Adrenal gland (tissue), 12 donors: Measurements from ENCODE around the gene ROR2. TPM values are rescaled to one million over a fixed set of nuclear protein-coding genes. Genes with fewer than 3 reads are reported as not detected.

Experiments
- DNase-seq, 7 donors: peaks; one replicate each; pipeline ENCODE4 v3.0.0-alpha.2; 2019 to 2020
- H3K27ac ChIP-seq, 5 donors: fragments of 200-600 bp; sonication (generic) in 4 of 5; 1 replicate in 3 of 5; 2 replicates in 2 of 5; pipeline versions ENCODE4 v1.5.1 to v1.8.0; 2016 to 2020; ENCODE audit warnings: mild to moderate bottlenecking in 1 of 5
- H3K27me3 ChIP-seq: fragments of 200-600 bp; 2 replicates; pipeline ENCODE4 v1.8.0; 2021
- H3K36me3 ChIP-seq, 2 donors: fragments of 200-600 bp; replicated peaks in 1 of 2; 1 replicate in 1 of 2; 2 replicates in 1 of 2; pipeline versions ENCODE4 v1.5.1 to v1.8.0; 2018 to 2022
- H3K4me1 ChIP-seq, 2 donors: fragments of 200-600 bp; replicated peaks in 1 of 2; 1 replicate in 1 of 2; 2 replicates in 1 of 2; pipeline versions ENCODE4 v1.5.1 to v1.8.0; 2018 to 2021
- H3K4me3 ChIP-seq, 4 donors: fragments of 200-600 bp; sonication (generic) in 3 of 4; one replicate each; pipeline ENCODE4 v1.5.1; 2016 to 2018
- H3K9me3 ChIP-seq, 3 donors: fragments of 200-600 bp; sonication (generic) in 1 of 3; replicated peaks in 1 of 3; 1 replicate in 2 of 3; 2 replicates in 1 of 3; pipeline versions ENCODE4 v1.5.1 to v1.8.0; 2016 to 2021
- CTCF ChIP-seq, 6 experiments: fragments of 450-650 bp in 4 of 6; fragments of 200-600 bp in 2 of 6; sonication (generic) in 1 of 6; IDR thresholded peaks; 1 replicate in 5 of 6; 2 replicates in 1 of 6; pipeline versions ENCODE4 v1.5.1 to v1.8.0; 2016 to 2021; ENCODE audit warnings: antibody characterized with exemption in 6 of 6, mild to moderate bottlenecking in 2 of 6, moderate library complexity in 1 of 6
- POLR2A ChIP-seq, 2 donors: fragments of 450-650 bp; IDR thresholded peaks; one replicate each; pipeline ENCODE4 v1.6.1; 2017; ENCODE audit warnings: antibody characterized with exemption in 2 of 2, mild to moderate bottlenecking in 2 of 2, moderate library complexity in 1 of 2
- WGBS, 4 donors: extraction: QIAGEN DNeasy Blood & Tissue Kit in 2 of 4; methylation state at CpG; one replicate each; pipeline versions ENCODE4 v1.1.5 to v1.1.7; 2013 to 2017; 5-methylcytosine and 5-hydroxymethylcytosine counted together
- intact Hi-C, 2 donors: fragments of 100-400 bp; cut with DNase I; formaldehyde crosslinking; loops; one replicate each; pipeline versions ENCODE4 v1.14.1 to v1.15.0; 2022 to 2023
- polyA plus RNA-seq, 3 donors: library from polyadenylated mRNA; stranded (reverse); fragments of 200-250 nt in 2 of 3; fragments of 350-450 nt in 1 of 3; fragmentation: Illumina TruSeq in 1 of 3; extraction: RNeasy Lipid Tissue Mini Kit (QIAGEN cat#74804) in 1 of 3; gene quantifications; one replicate each; pipeline ENCODE4 v1.2.3, GENCODE V29; 2013 to 2014
- total RNA-seq, 9 donors: library from RNA; depleted of rRNA in 4 of 9; stranded (reverse); fragments of >200 nt in 4 of 9; fragments of 120-200 nt in 1 of 9; fragmentation: NEBNext Ultra II Directional in 1 of 9; extraction: Animal tissue kit (Norgen Biotek cat#: 25700) in 1 of 9; gene quantifications; one replicate each; pipeline versions ENCODE4 v1.1.0 to v1.2.4, GENCODE V29; 2013 to 2023
- donor health status: healthy with polysubstance abuse.
- donor health status: Bipolar disorder and iron deficiency.
- donor health status: DM: yes; HTN: yes; CAD: no.
- donor health status: DM: no; HTN: no; CAD: no.
- donor health status: DM: no; HTN: no; CAD: no.
- donor health status: DM: yes; HTN: yes; CAD: no.

ROR2 gene
- total and polyA plus RNA-seq, 12 donors = 3.9 to 23.9 (median 11.4) TPM

GRCh38 chr9:91929331-91929730, 20.7 kb downstream of the ROR2 start:
- TF ChIP-seq POLR2A (IDR thresholded peaks at IDR 0.05) (no peak), CTCF (IDR thresholded peaks at IDR 0.05) (no peak)
- Histone ChIP-seq H3K36me3 (no peaks in the 10 kb centered on the region), H3K4me3 (no peak overlapping the region), H3K27ac (no peak overlapping the region), H3K27me3 (no peaks in the 10 kb centered on the region), H3K9me3 (peaks cover 0 to 23% (median 0%) of the 10 kb centered on the region in 3 donors), H3K4me1 (peaks cover 0 to 8% of the 10 kb centered on the region in 2 donors)
- peak in 1 of 7 donors; percentile 10 for DNase-seq
- 91 to 96% (median 94%) methylated on average over 6 to 7 of the region's 7 CpGs for WGBS, 4 donors
- intact Hi-C loops = no loop called here

GRCh38 chr9:91927922-91928510, 22.0 kb downstream of the ROR2 start:
- peaks cover 0 to 23% (median 0%) of the 10 kb centered on the region in 3 donors for H3K9me3 ChIP-seq
- no peaks in the 10 kb centered on the region for H3K4me1 ChIP-seq
- DNase-seq = peak in 1 of 7 donors; percentile 29
- 86 to 99% (median 90%) methylated on average over 8 of the region's 8 CpGs for WGBS, 4 donors
- no peaks in the 10 kb centered on the region for H3K27me3 ChIP-seq
- no peak overlapping the region for H3K4me3 ChIP-seq
- H3K27ac ChIP-seq = no peak overlapping the region
- no peak for TF ChIP-seq POLR2A (IDR thresholded peaks at IDR 0.05)
- no peak for TF ChIP-seq CTCF (IDR thresholded peaks at IDR 0.05)
- H3K36me3 ChIP-seq = no peaks in the 10 kb centered on the region
- intact Hi-C loops = no loop called here

GRCh38 chr9:91924090-91924489, 25.9 kb downstream of the ROR2 start:
- Histone ChIP-seq H3K27me3 (no peaks in the 10 kb centered on the region), H3K4me1 (no peaks in the 10 kb centered on the region), H3K9me3 (no peaks in the 10 kb centered on the region), H3K27ac (no peak overlapping the region), H3K4me3 (no peak overlapping the region), H3K36me3 (no peaks in the 10 kb centered on the region)
- intact Hi-C loops = no loop called here
- DNase-seq = peak in 1 of 7 donors; percentile 38
- TF ChIP-seq CTCF (IDR thresholded peaks at IDR 0.05) (no peak), POLR2A (IDR thresholded peaks at IDR 0.05) (no peak)
- 71 to 86% (median 80%) methylated on average over 2 to 6 of the region's 6 CpGs for WGBS, 4 donors

GRCh38 chr9:91923145-91923544, 26.9 kb downstream of the ROR2 start:
- peak in 1 of 7 donors; percentile 13 for DNase-seq
- Histone ChIP-seq H3K9me3 (no peaks in the 10 kb centered on the region), H3K4me1 (no peaks in the 10 kb centered on the region), H3K27me3 (no peaks in the 10 kb centered on the region), H3K27ac (no peak overlapping the region), H3K36me3 (no peaks in the 10 kb centered on the region), H3K4me3 (no peak overlapping the region)
- TF ChIP-seq POLR2A (IDR thresholded peaks at IDR 0.05) (no peak), CTCF (IDR thresholded peaks at IDR 0.05) (no peak)
- 46 to 67% (median 57%) methylated on average over 1 of the region's 1 CpG for WGBS, 4 donors
- intact Hi-C loops = no loop called here
